Measurements from ENCODE around the gene ATP6V1F. TPM values are rescaled to one million over a fixed set of nuclear protein-coding genes. Genes with fewer than 3 reads are reported as not detected.

ATP6V1F gene
- total RNA-seq, 1 donor from 2014 or later = 61.4 TPM

- Histone ChIP-seq H3K4me1 (peaks cover 5% of the 10 kb centered on the region), H3K27ac (no peak overlapping the region), H3K27me3 (no peaks in the 10 kb centered on the region), H3K4me2 (no peak overlapping the region), H3F3A (ENCODE audit: low read depth) (no peaks in the 10 kb centered on the region), H3K4me3 (no peak overlapping the region), H3K79me2 (ENCODE audit: low read depth) (peaks cover 14% of the 10 kb centered on the region), H3K9me3 (ENCODE audit: low read depth) (no peaks in the 10 kb centered on the region), H3K9ac (no peak overlapping the region), H4K20me1 (ENCODE audit: low read depth) (peaks cover 11% of the 10 kb centered on the region), H2AFZ (replicated peaks) (no peak overlapping the region), H3K36me3 (no peaks in the 10 kb centered on the region)
- DNase-seq (ENCODE audit: low spot score) = peak; percentile 27
- Mint-ChIP-seq H3K36me3 (peaks cover 3% of the 10 kb centered on the region), H3K4me1 (peaks cover 23% of the 10 kb centered on the region), H3K4me3 (peak overlapping the region; percentile 52), H3K27me3 (ENCODE audit: insufficient read depth, low read depth) (peaks cover 13% of the 10 kb centered on the region), H3K27ac (peak overlapping the region; percentile 90), H3K9me3 (no peaks in the 10 kb centered on the region)
- TF ChIP-seq, protein P1, sequence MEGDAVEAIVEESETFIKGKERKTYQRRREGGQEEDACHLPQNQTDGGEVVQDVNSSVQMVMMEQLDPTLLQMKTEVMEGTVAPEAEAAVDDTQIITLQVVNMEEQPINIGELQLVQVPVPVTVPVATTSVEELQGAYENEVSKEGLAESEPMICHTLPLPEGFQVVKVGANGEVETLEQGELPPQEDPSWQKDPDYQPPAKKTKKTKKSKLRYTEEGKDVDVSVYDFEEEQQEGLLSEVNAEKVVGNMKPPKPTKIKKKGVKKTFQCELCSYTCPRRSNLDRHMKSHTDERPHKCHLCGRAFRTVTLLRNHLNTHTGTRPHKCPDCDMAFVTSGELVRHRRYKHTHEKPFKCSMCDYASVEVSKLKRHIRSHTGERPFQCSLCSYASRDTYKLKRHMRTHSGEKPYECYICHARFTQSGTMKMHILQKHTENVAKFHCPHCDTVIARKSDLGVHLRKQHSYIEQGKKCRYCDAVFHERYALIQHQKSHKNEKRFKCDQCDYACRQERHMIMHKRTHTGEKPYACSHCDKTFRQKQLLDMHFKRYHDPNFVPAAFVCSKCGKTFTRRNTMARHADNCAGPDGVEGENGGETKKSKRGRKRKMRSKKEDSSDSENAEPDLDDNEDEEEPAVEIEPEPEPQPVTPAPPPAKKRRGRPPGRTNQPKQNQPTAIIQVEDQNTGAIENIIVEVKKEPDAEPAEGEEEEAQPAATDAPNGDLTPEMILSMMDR (IDR thresholded peaks at IDR 0.05) = peak; percentile 27
- TF ChIP-seq EZH2 (IDR thresholded peaks at IDR 0.05) = no peak
- TF ChIP-seq EZH2phosphoT487 (IDR thresholded peaks at IDR 0.05) = no peak
Observed at GRCh38 chr7:128860158-128861073, 2.2 kb upstream of the ATP6V1F start.

GRCh38 chr7:128861957-128862570 is 592 bp upstream of the ATP6V1F start:
- peaks cover 7% of the 10 kb centered on the region for H3K36me3 Mint-ChIP-seq
- Histone ChIP-seq H3F3A (ENCODE audit: low read depth) (no peaks in the 10 kb centered on the region), H4K20me1 (ENCODE audit: low read depth) (peaks cover 11% of the 10 kb centered on the region), H3K4me3 (peak overlapping the region; percentile 80), H3K36me3 (no peaks in the 10 kb centered on the region), H3K9me3 (ENCODE audit: low read depth) (no peaks in the 10 kb centered on the region), H3K4me2 (peak overlapping the region; percentile 67), H3K27me3 (peaks cover 5% of the 10 kb centered on the region), H3K27ac (no peak overlapping the region), H3K79me2 (ENCODE audit: low read depth) (peaks cover 14% of the 10 kb centered on the region), H3K9ac (no peak overlapping the region), H3K4me1 (peaks cover 5% of the 10 kb centered on the region), H2AFZ (replicated peaks) (no peak overlapping the region)
- no peaks in the 10 kb centered on the region for H3K9me3 Mint-ChIP-seq
- no peak for DNase-seq (ENCODE audit: low spot score)
- H3K4me1 Mint-ChIP-seq = peaks cover 23% of the 10 kb centered on the region
- peak overlapping the region; percentile 8 for H3K27ac Mint-ChIP-seq
- H3K27me3 Mint-ChIP-seq (ENCODE audit: insufficient read depth, low read depth) = peaks cover 11% of the 10 kb centered on the region
- H3K4me3 Mint-ChIP-seq = peak overlapping the region; percentile 100
- TF ChIP-seq, protein P1 (IDR thresholded peaks at IDR 0.05) = no peak
- no peak for TF ChIP-seq EZH2 (IDR thresholded peaks at IDR 0.05)
- TF ChIP-seq EZH2phosphoT487 (IDR thresholded peaks at IDR 0.05) = no peak

DNA sequence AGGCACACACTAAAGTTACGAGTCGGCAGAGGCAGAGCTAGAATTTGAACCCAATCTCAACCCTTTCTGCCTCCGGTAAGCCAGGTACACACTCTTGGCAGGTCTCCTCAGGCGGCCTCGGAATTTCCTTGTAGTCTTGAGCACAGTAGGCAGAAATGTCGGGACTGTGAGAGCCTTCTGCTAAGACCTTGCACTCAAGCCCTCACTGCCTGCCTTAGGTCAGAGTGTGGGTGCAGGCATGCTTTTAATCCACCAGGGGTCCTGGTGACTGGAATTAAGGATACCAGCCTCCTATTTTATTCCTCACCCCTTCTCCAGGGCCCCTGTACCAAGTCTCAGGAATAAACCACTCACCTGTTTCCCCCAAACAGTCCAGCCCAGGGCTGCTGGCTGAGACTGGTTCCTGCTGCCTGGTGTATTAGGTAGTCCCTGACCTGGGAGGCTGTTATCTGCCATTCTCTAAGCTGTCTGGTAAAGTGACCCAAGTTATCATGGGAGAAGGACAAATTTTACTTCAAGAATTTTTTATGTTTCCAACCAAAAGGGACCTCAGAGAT is 855 bp downstream of the ATP6V1F start:
- Mint-ChIP-seq H3K27ac (no peak overlapping the region), H3K27me3 (ENCODE audit: insufficient read depth, low read depth) (peaks cover 18% of the 10 kb centered on the region), H3K36me3 (peaks cover 8% of the 10 kb centered on the region), H3K4me3 (peak overlapping the region; percentile 100), H3K4me1 (peaks cover 32% of the 10 kb centered on the region), H3K9me3 (no peaks in the 10 kb centered on the region)
- peaks cover 19% of the 10 kb centered on the region for H3K27me3 ChIP-seq
- H3K9ac ChIP-seq = peak overlapping the region; percentile 40
- peaks cover 14% of the 10 kb centered on the region for H3K79me2 ChIP-seq (ENCODE audit: low read depth)
- H3F3A ChIP-seq (ENCODE audit: low read depth) = peaks cover 11% of the 10 kb centered on the region
- TF ChIP-seq, protein P1 (IDR thresholded peaks at IDR 0.05) = peak; percentile 61
- TF ChIP-seq EZH2phosphoT487 (IDR thresholded peaks at IDR 0.05) = no peak
- no peaks in the 10 kb centered on the region for H3K9me3 ChIP-seq (ENCODE audit: low read depth)
- H3K27ac ChIP-seq = no peak overlapping the region
- H3K36me3 ChIP-seq = no peaks in the 10 kb centered on the region
- DNase-seq (ENCODE audit: low spot score) = peak; percentile 83
- peak overlapping the region; percentile 92 for H3K4me2 ChIP-seq
- H4K20me1 ChIP-seq (ENCODE audit: low read depth) = peaks cover 23% of the 10 kb centered on the region
- H3K4me3 ChIP-seq = peak overlapping the region; percentile 80
- peaks cover 7% of the 10 kb centered on the region for H3K4me1 ChIP-seq
- H2AFZ ChIP-seq (replicated peaks) = peak overlapping the region; percentile 80
